GM19463 (cell line): Measurements from ENCODE around the gene PTPA.

Experiments used
- ATAC-seq: cut with Tn5 transposase; IDR thresholded peaks from one replicate; pipeline ENCODE4 v1.9.1; 2021; ENCODE audit warnings: mild to moderate bottlenecking, moderate library complexity; ENCODE audit not compliant: unreplicated experiment

Gene PTPA

DNA sequence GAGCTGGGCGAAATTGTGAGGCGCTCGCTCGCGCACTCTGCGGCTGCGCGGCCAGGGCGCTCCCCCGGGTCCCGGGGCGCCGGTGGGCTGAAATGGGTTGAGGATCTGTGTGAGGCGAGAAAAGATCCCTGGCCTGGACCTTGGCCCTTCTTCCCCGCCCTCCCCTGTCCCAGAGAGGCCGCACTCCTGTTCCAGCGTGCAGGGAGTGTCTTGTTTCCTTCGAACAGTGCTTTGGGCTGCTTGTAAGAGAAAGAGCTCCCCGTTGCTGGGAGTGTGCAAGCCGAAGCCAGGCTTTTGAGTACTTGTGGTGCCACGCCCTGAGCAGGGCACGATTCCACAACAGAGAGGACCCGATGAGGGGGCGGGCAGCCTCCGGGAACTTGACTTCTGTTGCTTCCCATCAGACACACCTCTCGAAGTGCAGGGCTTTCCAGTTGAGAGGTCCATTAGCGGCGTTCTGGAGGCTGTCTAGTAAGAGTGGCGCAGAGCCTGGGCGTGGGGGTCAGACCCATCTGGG, 29.8 kb upstream of the PTPA start:
- ATAC-seq: no peak

DNA sequence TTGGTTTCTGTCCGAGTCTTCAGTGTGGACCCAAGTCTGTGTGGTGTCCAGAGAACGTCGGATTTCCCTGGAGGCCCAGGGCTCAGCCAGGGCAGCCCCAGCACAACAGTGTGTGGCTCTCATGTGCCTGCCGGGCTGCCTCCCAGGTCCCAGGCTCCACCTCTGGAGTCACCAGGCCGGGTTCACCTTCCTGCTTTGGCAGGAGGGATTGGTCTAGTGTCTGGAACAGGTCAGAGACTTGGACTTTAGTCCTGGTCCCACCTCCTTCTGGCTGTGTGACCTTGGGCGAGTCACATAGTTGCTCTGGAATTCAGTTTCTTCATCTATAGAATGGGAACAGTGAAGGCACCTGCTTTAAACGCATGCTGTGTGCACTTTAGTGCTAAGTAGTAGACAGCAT, 27.1 kb upstream of the PTPA start:
- no peak for ATAC-seq

DNA sequence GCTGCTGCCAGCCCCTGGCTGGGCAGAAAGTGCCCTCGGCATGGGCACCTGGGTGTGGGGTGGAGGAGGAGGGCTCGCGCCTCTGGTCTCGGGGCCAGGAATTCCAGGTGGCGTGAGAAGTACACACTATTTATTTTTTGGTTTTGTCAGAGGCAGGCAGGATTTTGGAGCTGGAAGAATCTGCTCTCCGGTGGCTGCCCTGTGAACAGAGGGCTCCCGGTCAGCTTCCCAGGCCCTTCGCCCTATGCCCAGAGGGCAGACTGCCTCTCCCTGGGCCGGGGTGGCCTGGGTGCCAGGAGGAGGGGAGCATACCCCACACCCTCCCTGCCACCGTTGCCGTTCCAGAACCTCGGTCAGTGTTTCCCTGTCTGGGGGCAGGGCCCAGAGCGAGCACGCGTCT, 22.0 kb upstream of the PTPA start:
- ATAC-seq: no peak

DNA sequence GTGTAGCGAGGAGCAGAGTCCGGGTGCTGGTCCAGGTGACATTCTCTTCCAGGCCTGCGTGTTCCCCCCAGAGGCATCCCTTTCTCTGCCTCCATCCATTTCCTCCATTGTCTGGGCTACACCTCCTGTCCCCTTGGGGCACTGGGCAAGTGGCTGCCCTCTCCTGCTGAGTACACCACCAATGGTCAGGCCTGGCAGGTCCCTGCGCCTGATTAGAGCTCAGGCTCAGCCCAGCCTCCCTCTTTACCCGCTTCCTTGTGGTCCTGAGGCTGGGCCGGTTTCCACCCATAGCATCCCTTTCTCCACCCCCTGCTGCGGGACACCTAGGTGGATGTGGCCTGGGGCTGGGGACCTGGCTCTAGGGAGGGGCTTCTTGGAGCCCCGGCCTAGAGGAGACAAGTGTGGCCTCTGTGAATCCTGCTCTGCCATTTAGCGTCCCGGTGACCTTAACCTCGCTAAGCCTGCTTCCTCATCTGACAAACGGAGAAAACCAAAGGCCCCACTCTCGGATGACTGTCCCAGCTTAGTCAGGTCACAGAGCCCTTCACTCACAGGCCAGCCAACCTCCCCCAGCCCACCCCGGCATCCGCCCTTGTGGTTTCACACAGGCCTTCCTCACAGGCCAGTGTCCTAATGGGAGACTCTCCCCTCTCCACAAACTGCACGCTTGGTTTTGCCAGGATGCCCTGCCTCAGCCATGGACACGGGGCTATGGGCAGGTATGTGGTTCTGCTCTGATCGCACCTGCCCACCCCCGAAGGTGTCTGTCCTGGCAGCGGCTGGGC, 17.4 kb upstream of the PTPA start:
- no peak for ATAC-seq

DNA sequence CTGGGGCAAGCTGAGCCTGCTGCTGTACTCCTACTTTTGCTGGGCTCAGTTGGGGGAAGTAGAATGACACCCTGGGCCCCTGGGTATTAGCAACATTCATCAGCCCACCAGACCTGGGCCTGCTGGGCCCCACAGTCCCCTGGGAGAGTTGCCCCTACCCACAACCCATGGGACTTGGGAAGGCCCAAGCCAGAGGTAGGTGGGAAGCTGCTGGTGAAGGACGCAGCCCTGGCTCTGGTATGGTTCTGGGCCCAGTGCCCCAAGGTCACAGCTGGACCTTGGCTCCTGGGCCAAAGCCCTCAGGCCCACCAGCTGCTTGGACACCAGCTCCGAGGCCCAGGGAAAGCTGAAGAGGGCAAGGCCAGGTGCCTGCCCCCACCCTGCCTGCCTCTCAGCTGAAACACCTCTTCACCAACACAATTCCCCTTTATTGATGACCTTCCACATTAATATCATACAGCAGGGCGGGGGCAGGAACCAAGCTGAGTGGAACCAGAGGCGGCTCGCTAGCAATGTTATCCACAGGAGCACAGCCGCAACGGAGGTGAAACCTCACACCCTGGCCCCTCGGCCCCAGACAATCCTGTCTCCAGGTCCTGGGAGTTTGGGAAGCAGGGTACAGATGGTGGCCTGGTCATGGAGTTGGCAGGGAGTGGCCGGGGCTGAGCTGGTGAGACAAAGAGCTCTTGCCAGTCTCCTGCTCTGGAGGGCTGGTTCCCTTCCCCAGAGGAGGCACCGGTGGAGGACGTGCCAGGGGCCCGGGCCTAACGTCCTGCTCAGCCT, 16.6 kb upstream of the PTPA start:
- no peak for ATAC-seq

DNA sequence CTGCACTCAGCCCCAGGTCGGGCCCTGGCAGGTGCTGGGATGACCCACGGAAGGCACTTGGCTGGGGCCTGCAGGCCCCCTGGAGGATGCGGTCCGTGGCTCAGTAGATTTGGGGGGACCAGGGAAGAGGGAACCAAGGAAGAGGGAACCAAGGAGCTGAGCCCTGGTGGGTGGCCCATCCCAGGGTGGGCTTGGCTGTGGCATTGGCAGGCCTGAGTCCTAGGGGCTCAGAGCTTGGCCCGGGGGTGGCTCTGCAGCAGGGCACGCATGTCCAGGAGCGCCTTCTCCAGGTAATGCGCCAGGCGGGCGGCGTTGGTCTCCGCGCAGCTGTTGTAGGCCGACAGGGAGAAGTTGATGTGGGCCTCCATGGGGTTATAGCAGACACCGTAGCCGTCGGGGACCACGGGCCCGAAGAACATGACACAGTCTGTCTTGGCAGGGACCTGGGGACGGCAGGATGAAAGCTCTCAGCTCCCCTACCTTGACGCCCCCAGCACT, 16.0 kb upstream of the PTPA start:
- no peak for ATAC-seq

DNA sequence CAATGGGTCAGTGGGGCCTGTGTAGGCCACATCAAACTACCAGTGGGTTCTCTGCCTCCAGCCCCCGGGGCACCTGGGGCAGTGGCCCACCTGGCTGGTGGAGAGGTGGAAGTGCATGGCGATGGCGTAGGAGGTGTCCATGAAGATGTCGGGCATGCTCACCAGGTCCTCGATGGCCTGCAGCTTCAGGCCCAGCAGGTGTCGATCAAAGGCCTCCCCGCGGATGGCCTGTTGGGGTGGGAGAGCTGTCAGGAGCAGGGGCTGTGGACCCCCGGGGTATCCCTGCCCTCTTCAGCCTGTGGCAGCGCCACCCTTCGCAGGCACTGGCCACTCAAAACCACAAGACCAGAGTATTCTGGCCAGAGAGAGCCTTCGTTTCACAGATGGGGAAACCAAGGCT, 15.3 kb upstream of the PTPA start:
- ATAC-seq: no peak

DNA sequence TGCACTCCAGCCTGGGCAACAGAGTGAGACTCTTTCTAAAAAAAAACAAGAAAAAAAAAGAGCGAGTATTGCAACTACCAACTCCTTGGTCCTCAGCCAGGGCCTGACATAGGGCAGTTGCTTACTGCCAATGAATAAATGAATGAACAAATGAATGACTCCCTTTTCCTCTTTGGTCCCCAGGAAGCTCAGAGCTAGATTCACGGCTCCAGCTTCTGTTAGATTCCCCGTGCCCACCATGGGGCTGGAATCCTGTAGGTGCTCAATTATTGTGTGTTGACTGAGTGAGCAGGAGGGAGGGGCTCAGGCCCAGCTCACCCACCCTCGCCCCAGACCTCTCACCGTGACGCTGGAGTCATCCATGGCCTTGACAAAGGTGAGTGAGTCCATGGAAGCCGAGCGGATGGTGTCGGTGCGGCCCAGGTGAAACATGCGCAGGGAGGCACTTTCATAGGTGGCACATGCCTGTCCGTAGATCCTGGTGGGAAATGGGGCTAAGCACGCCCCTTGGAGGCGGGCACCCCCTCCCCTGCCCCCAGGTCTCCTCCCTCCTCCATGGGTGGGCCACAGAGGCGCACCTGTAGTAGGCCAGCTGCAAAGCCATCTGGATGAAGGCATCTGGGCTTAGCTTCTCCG, 13.4 kb upstream of the PTPA start:
- ATAC-seq: no peak

DNA sequence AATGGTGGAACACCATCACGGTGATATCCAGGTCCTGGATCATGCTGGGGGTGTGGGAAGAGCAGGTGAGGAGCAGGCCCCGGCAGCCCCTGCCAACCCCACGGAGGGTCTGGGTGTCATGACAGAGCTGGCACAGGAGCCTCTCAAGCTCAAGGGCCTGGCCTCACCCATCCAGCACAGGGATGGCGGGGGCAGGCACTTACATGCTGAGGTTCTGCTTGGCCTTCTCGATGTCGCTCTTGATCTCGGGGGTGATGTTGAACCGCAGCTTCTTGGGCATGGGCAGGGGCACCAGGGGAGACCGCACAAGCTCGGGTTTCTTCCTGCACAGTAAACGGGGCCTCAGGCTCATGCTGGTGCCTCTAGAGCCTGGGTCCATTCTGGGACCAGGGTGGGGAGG, 12.9 kb upstream of the PTPA start:
- no peak for ATAC-seq

DNA sequence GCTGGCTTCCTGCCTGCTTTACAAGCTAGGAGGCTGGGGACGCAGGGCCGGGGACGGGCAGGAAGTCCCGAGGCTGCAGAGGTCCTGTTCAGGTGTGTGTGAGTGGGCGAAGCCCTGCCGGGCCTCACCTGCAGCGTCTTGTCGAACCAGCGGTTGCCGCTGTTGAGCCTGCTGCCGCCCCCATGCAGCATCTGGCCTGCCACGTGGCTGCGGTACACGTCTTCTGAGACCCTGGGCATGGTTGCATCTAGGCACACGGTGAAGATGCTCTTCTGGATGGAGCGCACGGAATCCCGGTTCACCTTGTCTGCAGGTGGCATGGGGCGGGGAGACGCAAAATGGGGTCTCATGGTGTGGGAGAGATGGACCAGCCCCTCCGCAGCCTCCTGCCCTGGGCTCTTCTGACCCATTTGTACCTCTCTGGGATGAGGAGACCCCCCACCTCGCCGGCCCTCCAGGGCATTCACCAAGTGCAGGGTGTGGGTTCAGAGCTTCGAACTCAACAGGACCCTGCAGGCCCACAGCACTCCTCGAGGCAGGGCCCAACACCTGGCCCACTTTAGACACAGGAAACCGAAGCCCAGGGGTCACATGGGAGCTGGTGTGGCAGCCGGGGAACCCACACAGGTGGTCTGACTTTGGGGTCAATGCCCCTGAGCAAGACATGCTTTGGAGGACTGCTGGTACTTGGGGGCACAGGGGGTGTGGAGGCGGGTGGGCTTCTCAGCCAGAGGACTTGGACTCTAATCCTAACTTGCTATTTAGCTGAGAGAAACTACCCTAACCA, 10.6 kb upstream of the PTPA start:
- no peak for ATAC-seq

DNA sequence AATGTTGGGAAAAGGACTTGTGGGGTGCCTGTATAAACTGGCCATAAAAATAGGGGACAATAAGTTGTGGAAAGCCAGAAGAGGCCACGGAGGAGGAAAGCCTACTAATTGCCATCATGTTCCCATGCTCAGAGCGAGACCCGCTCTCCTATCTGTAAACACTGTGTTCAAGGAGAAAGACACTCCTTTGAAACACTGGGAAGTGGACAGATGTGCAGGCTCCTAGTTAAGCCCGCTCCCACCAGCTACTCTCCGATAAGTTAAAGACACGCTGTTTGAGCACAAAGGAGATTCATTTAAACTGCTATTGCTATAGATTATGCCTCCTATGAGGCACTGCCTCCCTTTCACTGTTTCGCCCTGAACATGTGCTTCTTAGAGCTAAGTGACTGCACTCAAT, 9.9 kb upstream of the PTPA start:
- no peak for ATAC-seq

DNA sequence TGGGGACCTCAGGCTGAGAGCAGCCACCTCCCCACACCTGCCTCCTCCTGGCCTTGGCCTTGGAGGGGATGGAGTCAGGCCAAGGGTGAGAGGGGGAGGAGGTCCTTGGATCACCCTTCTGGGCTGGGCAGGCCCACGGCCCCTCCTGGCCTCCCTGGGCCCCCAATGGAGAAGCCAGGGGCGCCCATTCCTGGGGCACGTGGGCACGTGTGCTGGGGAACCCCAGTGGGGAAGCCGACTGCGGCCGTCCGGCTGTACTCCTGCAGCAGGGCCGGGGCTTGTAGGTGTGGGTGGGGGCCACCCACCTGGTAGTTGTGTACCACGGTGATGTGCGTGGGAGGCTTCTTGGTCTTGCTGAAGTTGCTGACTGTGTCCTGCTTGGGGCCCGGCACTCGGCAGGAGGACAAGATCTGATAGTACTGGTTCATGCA, 9.1 kb upstream of the PTPA start:
- no peak for ATAC-seq

DNA sequence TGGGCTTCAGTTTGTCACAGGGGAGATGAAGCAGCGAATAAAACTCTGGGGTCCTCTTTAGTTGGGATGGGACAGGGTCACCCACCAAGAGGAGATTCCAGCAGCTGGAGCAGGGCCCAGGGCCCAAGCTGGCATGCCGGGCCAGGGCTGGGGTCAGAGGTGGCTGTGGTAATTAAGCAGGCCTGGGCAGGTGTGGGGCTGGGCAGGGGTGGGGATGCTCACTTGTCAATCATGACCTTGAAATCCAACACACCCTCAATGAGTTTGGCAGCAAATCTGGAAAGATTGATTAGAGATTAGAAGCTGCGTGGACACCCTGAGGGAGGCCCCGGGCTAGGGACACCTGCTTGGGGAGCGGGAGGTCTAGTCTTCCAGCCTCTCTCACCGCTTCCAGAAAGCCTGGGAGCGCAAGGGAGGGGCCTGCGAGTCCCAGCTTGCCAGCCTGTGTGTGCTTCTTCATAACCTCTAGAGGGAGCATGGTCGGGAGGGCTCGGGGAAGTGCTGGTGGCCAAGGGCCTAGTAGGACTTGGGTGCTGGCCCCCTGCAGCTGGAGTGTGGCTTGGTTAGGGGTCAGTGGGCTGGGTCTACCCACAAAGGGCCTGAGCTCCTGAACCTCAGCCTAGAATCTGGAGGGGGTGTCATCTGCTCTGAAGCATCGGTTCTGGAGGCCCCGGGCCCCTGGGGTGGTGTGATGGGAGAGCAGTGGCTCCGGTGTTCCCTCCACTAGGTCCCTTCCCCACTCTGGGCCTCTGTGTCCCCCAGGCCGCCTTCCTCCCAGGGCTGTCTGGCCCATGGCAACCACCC, 8.2 kb upstream of the PTPA start:
- ATAC-seq: no peak

DNA sequence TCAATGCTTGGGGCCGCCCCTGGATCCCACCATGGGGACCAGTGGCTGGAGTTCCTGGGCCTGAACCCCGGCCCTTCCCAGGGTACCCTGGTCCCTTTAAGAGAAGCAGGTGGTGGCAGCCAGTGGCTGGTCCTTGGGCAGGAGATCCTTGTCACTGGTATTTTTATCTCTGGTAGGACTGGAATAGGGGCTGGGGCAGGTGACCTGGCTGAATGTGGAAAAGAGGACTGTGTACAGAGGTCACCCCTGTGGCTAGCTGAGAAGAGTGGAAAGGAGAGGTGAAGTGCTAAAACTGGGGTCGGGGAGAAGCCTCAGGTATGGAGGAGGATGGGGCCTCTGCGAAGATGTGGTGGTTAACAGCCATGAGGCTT, 7.6 kb upstream of the PTPA start:
- ATAC-seq: no peak

DNA sequence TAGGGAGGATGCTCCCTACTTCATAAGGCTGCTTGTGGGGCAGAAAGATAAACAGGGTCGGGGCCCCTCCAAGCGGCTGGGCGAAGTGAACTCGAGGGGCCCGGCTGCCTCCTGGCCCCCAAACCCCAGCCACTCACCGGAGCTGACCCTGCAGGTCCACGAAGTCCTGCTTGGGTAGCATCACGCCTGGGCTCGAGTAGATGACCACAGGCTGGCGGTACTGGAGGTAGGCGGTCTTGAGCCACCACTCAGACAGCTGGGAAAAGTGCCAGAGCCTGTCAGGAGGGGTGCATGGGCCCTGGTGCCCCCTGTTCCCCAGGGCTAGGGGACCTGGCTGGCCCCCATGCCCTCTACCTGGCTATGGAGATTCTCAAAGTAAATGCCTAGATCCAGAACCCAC, 7.2 kb upstream of the PTPA start:
- no peak for ATAC-seq

DNA sequence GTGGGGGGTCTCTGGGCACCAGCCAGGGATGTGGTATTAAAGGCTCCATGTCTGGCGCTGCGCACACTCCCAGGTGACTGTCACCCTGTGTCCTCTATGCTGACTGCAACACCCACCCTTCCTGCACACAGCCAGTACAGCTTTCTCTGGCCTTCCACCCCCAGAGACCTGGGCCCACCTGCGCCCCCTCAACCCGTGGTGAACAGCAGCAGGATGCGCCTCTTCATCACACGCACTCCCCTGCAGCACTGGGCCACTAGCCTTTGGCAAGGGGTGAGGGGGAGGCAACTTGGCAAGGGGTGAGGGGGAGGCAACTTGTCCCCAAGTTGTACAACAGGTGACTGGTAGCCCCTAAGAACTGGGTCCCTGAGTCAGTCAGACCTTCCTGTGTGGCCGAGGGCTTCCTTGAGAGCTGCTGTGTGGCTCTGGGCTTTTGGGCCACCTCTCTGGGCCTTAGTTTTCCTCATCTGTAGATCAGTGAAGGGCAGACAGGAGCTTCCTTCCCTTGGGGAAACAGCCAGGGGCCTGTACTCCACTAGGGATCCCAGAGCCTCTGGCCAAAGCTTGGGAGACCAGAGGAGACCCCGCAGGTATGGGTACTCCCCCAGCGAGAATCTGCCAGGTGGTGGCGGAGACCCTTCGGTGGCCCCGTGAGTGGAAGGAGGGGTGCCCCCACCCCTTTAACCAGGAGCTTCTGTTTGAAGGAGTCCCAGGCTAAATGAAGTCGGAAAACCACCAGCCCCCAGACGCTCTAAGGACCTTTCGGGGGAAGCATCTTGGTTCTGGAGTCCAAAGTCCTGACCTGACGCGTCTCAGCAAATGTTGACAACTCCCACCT, 5.1 kb upstream of the PTPA start:
- ATAC-seq: no peak

DNA sequence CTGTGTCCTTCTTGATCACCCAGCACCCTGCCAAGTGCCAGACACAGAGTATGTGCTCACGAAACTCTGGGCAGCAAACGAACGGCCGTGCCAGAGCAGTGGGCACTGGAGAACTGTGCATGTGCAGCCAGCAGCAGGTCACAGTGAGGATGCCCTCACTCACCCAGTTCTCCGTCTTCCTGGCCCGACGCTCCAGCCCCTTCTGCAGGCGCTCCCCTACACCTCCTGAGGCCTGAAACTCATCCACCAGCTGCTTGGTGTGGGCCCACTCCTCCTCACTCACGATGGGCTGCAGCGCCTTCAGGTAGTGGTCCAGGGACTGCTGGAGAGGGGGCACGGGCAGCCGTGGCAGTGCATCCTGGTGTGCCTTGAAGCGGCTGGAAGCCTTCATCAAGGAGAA, 3.6 kb upstream of the PTPA start:
- ATAC-seq: no peak

DNA sequence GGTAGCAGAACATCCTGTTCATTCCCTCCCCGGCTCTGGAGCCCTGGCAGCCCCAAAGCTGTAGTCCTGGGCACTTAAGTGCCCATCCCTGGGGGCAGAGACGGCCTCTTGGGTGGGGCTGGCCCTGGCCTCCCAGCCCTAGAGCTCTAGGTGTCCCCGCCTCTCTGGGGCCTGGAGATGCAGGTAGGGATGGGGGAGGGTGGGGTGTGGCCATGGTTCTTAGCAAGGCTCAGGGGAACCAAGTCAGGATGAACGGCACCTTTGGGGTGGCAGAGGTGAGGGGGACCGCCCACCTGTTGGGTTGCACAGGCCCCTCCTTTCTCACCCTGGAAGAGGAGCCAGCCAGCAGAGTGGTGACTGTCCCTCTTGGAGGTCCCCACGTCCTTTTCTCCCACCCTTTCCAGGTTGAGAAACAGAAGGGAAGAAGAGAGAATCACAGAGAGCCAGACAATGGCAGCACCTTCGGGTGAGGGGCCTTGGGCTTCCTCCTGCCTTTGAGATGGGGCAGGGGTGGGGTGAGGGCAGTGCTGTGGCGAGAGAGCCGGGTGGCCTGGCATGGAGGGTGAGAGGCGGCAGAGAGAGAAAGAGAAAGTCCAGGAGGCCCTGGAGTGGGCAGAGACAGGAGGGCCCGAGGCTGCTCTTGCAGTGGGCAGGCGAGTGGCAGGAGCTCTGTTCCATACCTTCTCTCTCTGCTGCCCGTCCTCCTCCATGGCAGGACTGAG, 3.0 kb upstream of the PTPA start:
- ATAC-seq: no peak
